ENCODE data around the gene ADAMTSL1.

The ADAMTSL1 gene

DNA sequence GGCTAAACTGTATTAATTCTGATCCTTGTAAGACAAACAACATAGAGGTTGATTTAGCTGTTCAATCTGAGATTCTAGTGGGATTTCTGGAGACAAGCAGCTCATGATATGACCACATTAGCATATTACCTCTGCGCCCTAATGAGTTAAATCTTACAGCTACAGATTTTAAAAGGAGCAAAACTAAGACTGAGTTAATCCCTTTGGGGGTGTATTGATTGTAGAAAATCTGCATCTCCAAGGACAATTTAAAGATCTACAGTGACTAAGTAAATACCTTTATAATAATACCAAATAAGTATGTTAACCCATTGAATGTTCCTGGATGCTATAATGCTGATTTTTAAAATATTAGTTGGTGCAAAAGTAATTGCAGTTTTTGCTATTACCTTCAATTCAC lies 33.2 kb downstream of the ADAMTSL1 start:
- Histone ChIP-seq H4K20me1 (ENCODE audit: insufficient read depth, low read length) (no peaks in the 10 kb centered on the region), H3K9ac (ENCODE audit: low read length) (no peak overlapping the region), H3K79me2 (ENCODE audit: low read length) (no peaks in the 10 kb centered on the region), H3K4me1 (ENCODE audit: low read length) (no peaks in the 10 kb centered on the region), H3K9me3 (ENCODE audit: insufficient read depth, low read length) (no peaks in the 10 kb centered on the region), H3K27me3 (ENCODE audit: low read depth, low read length) (no peaks in the 10 kb centered on the region), H3K4me3 (ENCODE audit: low read length) (no peak overlapping the region), H3K36me3 (replicated peaks; ENCODE audit: low read depth, low read length) (no peaks in the 10 kb centered on the region), H3K4me2 (ENCODE audit: low read length) (no peak overlapping the region), H2AFZ (ENCODE audit: low read depth, low read length) (no peak overlapping the region), H3K27ac (ENCODE audit: low read length) (no peak overlapping the region)
- TF ChIP-seq CTCF (IDR thresholded peaks at IDR 0.05; ENCODE audit: low read depth, low read length) (no peak), EZH2phosphoT487 (IDR thresholded peaks at IDR 0.05; ENCODE audit: low read depth) (no peak)

DNA sequence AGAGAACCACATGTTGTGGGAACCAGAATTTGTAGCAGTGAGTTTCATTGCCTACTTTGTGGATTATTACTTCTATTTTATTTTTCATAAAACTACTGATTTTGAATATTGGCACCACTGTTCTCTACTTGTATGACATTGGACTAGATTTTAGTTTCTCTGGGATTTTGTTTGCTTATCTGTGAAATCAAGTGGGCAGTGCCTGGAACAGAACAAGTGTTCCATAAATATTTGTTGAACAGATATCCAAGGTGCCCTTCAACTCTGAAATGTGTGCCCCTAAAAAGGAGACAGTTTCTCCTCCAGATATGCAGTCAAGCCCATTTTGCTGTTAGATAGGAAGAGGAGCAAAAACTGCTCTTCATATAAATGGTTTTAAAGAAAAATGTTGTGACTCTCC lies 42.6 kb downstream of the ADAMTSL1 start:
- no peaks in the 10 kb centered on the region for H3K79me2 ChIP-seq (ENCODE audit: low read length)
- H3K27ac ChIP-seq (ENCODE audit: low read length): no peak overlapping the region
- no peaks in the 10 kb centered on the region for H3K36me3 ChIP-seq (replicated peaks; ENCODE audit: low read depth, low read length)
- no peak for TF ChIP-seq EZH2phosphoT487 (IDR thresholded peaks at IDR 0.05; ENCODE audit: low read depth)
- no peak for TF ChIP-seq CTCF (IDR thresholded peaks at IDR 0.05; ENCODE audit: low read depth, low read length)
- no peak overlapping the region for H3K9ac ChIP-seq (ENCODE audit: low read length)
- no peaks in the 10 kb centered on the region for H4K20me1 ChIP-seq (ENCODE audit: insufficient read depth, low read length)
- H3K4me3 ChIP-seq (ENCODE audit: low read length): no peak overlapping the region
- H3K4me1 ChIP-seq (ENCODE audit: low read length): no peaks in the 10 kb centered on the region
- no peaks in the 10 kb centered on the region for H3K9me3 ChIP-seq (ENCODE audit: insufficient read depth, low read length)
- H3K27me3 ChIP-seq (ENCODE audit: low read depth, low read length): no peaks in the 10 kb centered on the region
- H3K4me2 ChIP-seq (ENCODE audit: low read length): no peak overlapping the region
- no peak overlapping the region for H2AFZ ChIP-seq (ENCODE audit: low read depth, low read length)

- H3K27ac ChIP-seq (ENCODE audit: low read length): no peak overlapping the region
- H3K9ac ChIP-seq (ENCODE audit: low read length): no peak overlapping the region
- TF ChIP-seq CTCF (IDR thresholded peaks at IDR 0.05; ENCODE audit: low read depth, low read length) (no peak), EZH2phosphoT487 (IDR thresholded peaks at IDR 0.05; ENCODE audit: low read depth) (no peak)
- no peaks in the 10 kb centered on the region for H3K36me3 ChIP-seq (replicated peaks; ENCODE audit: low read depth, low read length)
- no peaks in the 10 kb centered on the region for H3K4me1 ChIP-seq (ENCODE audit: low read length)
- no peaks in the 10 kb centered on the region for H4K20me1 ChIP-seq (ENCODE audit: insufficient read depth, low read length)
- H3K27me3 ChIP-seq (ENCODE audit: low read depth, low read length): no peaks in the 10 kb centered on the region
- no peak overlapping the region for H3K4me3 ChIP-seq (ENCODE audit: low read length)
- H3K9me3 ChIP-seq (ENCODE audit: insufficient read depth, low read length): no peaks in the 10 kb centered on the region
- no peak overlapping the region for H3K4me2 ChIP-seq (ENCODE audit: low read length)
- H3K79me2 ChIP-seq (ENCODE audit: low read length): no peaks in the 10 kb centered on the region
- no peak overlapping the region for H2AFZ ChIP-seq (ENCODE audit: low read depth, low read length)
These were observed 43.0 kb downstream of the ADAMTSL1 start for GRCh38 chr9:18516965-18517364.

GRCh38 chr9:18520416-18521047 lies 46.6 kb downstream of the ADAMTSL1 start:
- Histone ChIP-seq H3K79me2 (ENCODE audit: low read length) (no peaks in the 10 kb centered on the region), H2AFZ (ENCODE audit: low read depth, low read length) (no peak overlapping the region), H3K36me3 (replicated peaks; ENCODE audit: low read depth, low read length) (no peaks in the 10 kb centered on the region), H4K20me1 (ENCODE audit: insufficient read depth, low read length) (no peaks in the 10 kb centered on the region), H3K4me3 (ENCODE audit: low read length) (no peak overlapping the region), H3K9me3 (ENCODE audit: insufficient read depth, low read length) (no peaks in the 10 kb centered on the region), H3K4me2 (ENCODE audit: low read length) (no peak overlapping the region), H3K4me1 (ENCODE audit: low read length) (no peaks in the 10 kb centered on the region), H3K27me3 (ENCODE audit: low read depth, low read length) (no peaks in the 10 kb centered on the region), H3K9ac (ENCODE audit: low read length) (no peak overlapping the region), H3K27ac (ENCODE audit: low read length) (no peak overlapping the region)
- no peak for TF ChIP-seq CTCF (IDR thresholded peaks at IDR 0.05; ENCODE audit: low read depth, low read length)
- no peak for TF ChIP-seq EZH2phosphoT487 (IDR thresholded peaks at IDR 0.05; ENCODE audit: low read depth)

All from OCI-LY3 (cell line).